Measurements from ENCODE around the gene IQCK.

GRCh38 chr16:19837331-19837980 is 119.4 kb downstream of the IQCK start:
- TF ChIP-seq MYNN (tag by site-specific recombination; IDR thresholded peaks at IDR 0.05; ENCODE audit: borderline replicate concordance) (no peak), CTCF (tag by site-specific recombination; IDR thresholded peaks at IDR 0.05) (no peak), ZNF621 (tag by site-specific recombination; IDR thresholded peaks at IDR 0.05) (no peak), REST (tag by site-specific recombination; IDR thresholded peaks at IDR 0.05) (no peak), ZNF114 (tag by site-specific recombination; IDR thresholded peaks at IDR 0.05) (no peak), PBX3 (CRISPR knock-in tag; IDR thresholded peaks at IDR 0.05) (no peak), ZNF513 (tag by site-specific recombination; IDR thresholded peaks at IDR 0.05) (no peak)

Measured in HEK293 (cell line).